ENCODE measurements around the gene TNNI3K.

Gene TNNI3K

DNA sequence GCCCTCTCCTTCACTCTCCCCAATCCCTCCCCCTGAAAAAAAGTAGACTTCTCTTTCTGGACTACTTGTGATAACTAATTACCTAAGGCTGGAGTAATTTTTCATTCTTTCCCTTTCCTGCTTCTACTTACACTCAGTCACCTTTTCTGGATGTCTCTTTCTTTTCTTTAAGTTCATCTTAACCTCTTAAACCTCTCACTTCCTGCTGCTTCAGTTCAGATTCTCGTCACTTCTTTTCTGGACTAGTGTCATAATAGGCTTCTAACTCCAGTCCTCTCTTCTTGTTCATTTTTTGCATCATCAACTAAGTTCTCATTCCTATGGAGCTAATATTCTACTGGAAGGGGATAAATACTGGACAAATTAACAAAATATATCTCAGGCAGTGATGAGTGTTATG, 201.8 kb downstream of the TNNI3K start:
- Histone ChIP-seq H3K36me3 (ENCODE audit: control insufficient read depth, low read length) (no peaks in the 10 kb centered on the region), H3K4me2 (ENCODE audit: low read length) (no peak overlapping the region), H3F3A (ENCODE audit: control insufficient read depth, insufficient read depth) (no peaks in the 10 kb centered on the region), H3K4me1 (ENCODE audit: control insufficient read depth, low read length) (no peaks in the 10 kb centered on the region), H3K79me2 (ENCODE audit: control insufficient read depth, low read length) (no peaks in the 10 kb centered on the region), H3K9me2 (replicated peaks; ENCODE audit: control insufficient read depth, low read length) (no peaks in the 10 kb centered on the region), H3K27me3 (ENCODE audit: control insufficient read depth, low read length) (no peaks in the 10 kb centered on the region), H3K27ac (ENCODE audit: low read depth, low read length) (no peak overlapping the region), H3K9me3 (ENCODE audit: control insufficient read depth, insufficient read depth, low read length) (no peaks in the 10 kb centered on the region), H4K20me1 (ENCODE audit: control insufficient read depth, insufficient read depth, low read depth, low read length) (no peaks in the 10 kb centered on the region), H3K4me3 (ENCODE audit: low read length) (no peak overlapping the region)
- no peak for TF ChIP-seq CTCF (IDR thresholded peaks at IDR 0.05; ENCODE audit: low read depth, low read length, poor library complexity, severe bottlenecking)
- no peak for TF ChIP-seq EZH2phosphoT487 (IDR thresholded peaks at IDR 0.05; ENCODE audit: borderline replicate concordance, low read length)

GRCh38 chr1:74452035-74452434, 216.8 kb downstream of the TNNI3K start:
- Histone ChIP-seq H3K36me3 (ENCODE audit: control insufficient read depth, low read length) (no peaks in the 10 kb centered on the region), H4K20me1 (ENCODE audit: control insufficient read depth, insufficient read depth, low read depth, low read length) (no peaks in the 10 kb centered on the region), H3K27ac (ENCODE audit: low read depth, low read length) (no peak overlapping the region), H3K9me3 (ENCODE audit: control insufficient read depth, insufficient read depth, low read length) (no peaks in the 10 kb centered on the region), H3K4me2 (ENCODE audit: low read length) (no peak overlapping the region), H3K4me1 (ENCODE audit: control insufficient read depth, low read length) (no peaks in the 10 kb centered on the region), H3K79me2 (ENCODE audit: control insufficient read depth, low read length) (no peaks in the 10 kb centered on the region), H3K27me3 (ENCODE audit: control insufficient read depth, low read length) (no peaks in the 10 kb centered on the region), H3K9me2 (replicated peaks; ENCODE audit: control insufficient read depth, low read length) (no peaks in the 10 kb centered on the region), H3F3A (ENCODE audit: control insufficient read depth, insufficient read depth) (no peaks in the 10 kb centered on the region), H3K4me3 (ENCODE audit: low read length) (no peak overlapping the region)
- TF ChIP-seq EZH2phosphoT487 (IDR thresholded peaks at IDR 0.05; ENCODE audit: borderline replicate concordance, low read length) (no peak), CTCF (IDR thresholded peaks at IDR 0.05; ENCODE audit: low read depth, low read length, poor library complexity, severe bottlenecking) (no peak)

- Histone ChIP-seq H3K9me3 (ENCODE audit: control insufficient read depth, insufficient read depth, low read length) (no peaks in the 10 kb centered on the region), H3K79me2 (ENCODE audit: control insufficient read depth, low read length) (no peaks in the 10 kb centered on the region), H3F3A (ENCODE audit: control insufficient read depth, insufficient read depth) (no peaks in the 10 kb centered on the region), H4K20me1 (ENCODE audit: control insufficient read depth, insufficient read depth, low read depth, low read length) (no peaks in the 10 kb centered on the region), H3K36me3 (ENCODE audit: control insufficient read depth, low read length) (no peaks in the 10 kb centered on the region), H3K4me1 (ENCODE audit: control insufficient read depth, low read length) (no peaks in the 10 kb centered on the region), H3K4me2 (ENCODE audit: low read length) (no peak overlapping the region), H3K4me3 (ENCODE audit: low read length) (no peak overlapping the region), H3K27me3 (ENCODE audit: control insufficient read depth, low read length) (no peaks in the 10 kb centered on the region), H3K9me2 (replicated peaks; ENCODE audit: control insufficient read depth, low read length) (no peaks in the 10 kb centered on the region), H3K27ac (ENCODE audit: low read depth, low read length) (no peak overlapping the region)
- TF ChIP-seq EZH2phosphoT487 (IDR thresholded peaks at IDR 0.05; ENCODE audit: borderline replicate concordance, low read length): no peak
- no peak for TF ChIP-seq CTCF (IDR thresholded peaks at IDR 0.05; ENCODE audit: low read depth, low read length, poor library complexity, severe bottlenecking)
Measured at GRCh38 chr1:74453277-74453676, 218.1 kb downstream of the TNNI3K start.

DNA sequence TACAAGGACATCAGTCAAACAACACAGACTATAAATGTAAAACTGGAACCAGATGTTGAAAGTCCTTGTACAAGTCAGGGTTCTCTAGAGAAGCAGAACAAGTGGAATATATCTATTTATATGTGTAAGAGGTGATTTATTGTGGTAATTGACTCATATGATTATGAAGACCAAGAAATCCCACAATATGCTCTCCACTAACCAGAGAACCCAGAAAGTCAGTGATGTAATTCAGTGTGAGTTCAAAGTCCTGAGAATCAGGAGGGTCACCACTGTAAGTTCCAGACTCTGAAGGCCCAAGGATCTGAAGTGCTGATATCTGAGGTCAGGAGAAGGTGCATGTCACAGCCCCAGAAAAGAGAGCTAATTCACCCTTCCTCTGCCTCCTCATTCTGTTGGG, 220.2 kb downstream of the TNNI3K start:
- H3K4me2 ChIP-seq (ENCODE audit: low read length): no peak overlapping the region
- no peaks in the 10 kb centered on the region for H3K27me3 ChIP-seq (ENCODE audit: control insufficient read depth, low read length)
- TF ChIP-seq EZH2phosphoT487 (IDR thresholded peaks at IDR 0.05; ENCODE audit: borderline replicate concordance, low read length) (no peak), CTCF (IDR thresholded peaks at IDR 0.05; ENCODE audit: low read depth, low read length, poor library complexity, severe bottlenecking) (no peak)
- no peaks in the 10 kb centered on the region for H3K9me2 ChIP-seq (replicated peaks; ENCODE audit: control insufficient read depth, low read length)
- no peaks in the 10 kb centered on the region for H3K9me3 ChIP-seq (ENCODE audit: control insufficient read depth, insufficient read depth, low read length)
- no peaks in the 10 kb centered on the region for H3K4me1 ChIP-seq (ENCODE audit: control insufficient read depth, low read length)
- no peak overlapping the region for H3K27ac ChIP-seq (ENCODE audit: low read depth, low read length)
- no peaks in the 10 kb centered on the region for H3K36me3 ChIP-seq (ENCODE audit: control insufficient read depth, low read length)
- H3K79me2 ChIP-seq (ENCODE audit: control insufficient read depth, low read length): no peaks in the 10 kb centered on the region
- H3K4me3 ChIP-seq (ENCODE audit: low read length): no peak overlapping the region
- H4K20me1 ChIP-seq (ENCODE audit: control insufficient read depth, insufficient read depth, low read depth, low read length): no peaks in the 10 kb centered on the region
- H3F3A ChIP-seq (ENCODE audit: control insufficient read depth, insufficient read depth): no peaks in the 10 kb centered on the region

All from DOHH2 (cell line).